ENCODE measurements around the gene NUP214. TPM values are rescaled to one million over a fixed set of nuclear protein-coding genes. Genes with fewer than 3 reads are reported as not detected.

Gene NUP214
- polyA plus RNA-seq, 1 experiment: 6.3 TPM

GRCh38 chr9:131121346-131121745, 4.0 kb upstream of the NUP214 start:
- POLR2A ChIA-PET: no interaction called here
- Histone ChIP-seq H3K27me3 (ENCODE audit: control insufficient read depth, insufficient read depth, low read length) (no peaks in the 10 kb centered on the region; the same call in 1 of the 2 replicates), H3K36me3 (ENCODE audit: control insufficient read depth, insufficient read depth, low read length) (no peaks in the 10 kb centered on the region), H3K4me3 (ENCODE audit: low read depth, low read length) (no peak overlapping the region)
- no peak for DNase-seq (ENCODE audit: low read depth)
- CTCF ChIA-PET: no interaction called here
- TF ChIP-seq CTCF (IDR thresholded peaks at IDR 0.05; ENCODE audit: insufficient read depth, low read depth, low read length): no peak

- Histone ChIP-seq H3K27me3 (ENCODE audit: control insufficient read depth, insufficient read depth, low read length) (no peaks in the 10 kb centered on the region; the same call in 1 of the 2 replicates), H3K36me3 (ENCODE audit: control insufficient read depth, insufficient read depth, low read length) (no peaks in the 10 kb centered on the region), H3K4me3 (ENCODE audit: low read depth, low read length) (no peak overlapping the region)
- POLR2A ChIA-PET: no interaction called here
- no peak for TF ChIP-seq CTCF (IDR thresholded peaks at IDR 0.05; ENCODE audit: insufficient read depth, low read depth, low read length)
- no peak for DNase-seq (ENCODE audit: low read depth)
- CTCF ChIA-PET: interaction anchor here (1.0 to 1.4 kb wide), 2 partner anchors 12 to 76 kb away, joined by 3 read pairs; no protein-coding TSS in a partner anchor
Observed at GRCh38 chr9:131122158-131122557, 3.2 kb upstream of the NUP214 start.

GRCh38 chr9:131125038-131125287, 423 bp upstream of the NUP214 start:
- Histone ChIP-seq H3K36me3 (ENCODE audit: control insufficient read depth, insufficient read depth, low read length) (peaks cover 8% of the 10 kb centered on the region), H3K4me3 (ENCODE audit: low read depth, low read length) (peak overlapping the region; percentile 86), H3K27me3 (ENCODE audit: control insufficient read depth, insufficient read depth, low read length) (no peaks in the 10 kb centered on the region)
- no peak for TF ChIP-seq CTCF (IDR thresholded peaks at IDR 0.05; ENCODE audit: insufficient read depth, low read depth, low read length)
- POLR2A ChIA-PET: no interaction called here
- no peak for DNase-seq (ENCODE audit: low read depth)
- CTCF ChIA-PET: interaction anchor here (0.9 to 2.1 kb wide), 6 partner anchors 12 to 211 kb away, joined by 3 to 12 read pairs (median 4); no protein-coding TSS in a partner anchor

- peak overlapping the region; percentile 86 for H3K4me3 ChIP-seq (ENCODE audit: low read depth, low read length)
- POLR2A ChIA-PET: no interaction called here
- peaks cover 8% of the 10 kb centered on the region for H3K36me3 ChIP-seq (ENCODE audit: control insufficient read depth, insufficient read depth, low read length)
- TF ChIP-seq CTCF (IDR thresholded peaks at IDR 0.05; ENCODE audit: insufficient read depth, low read depth, low read length): no peak
- no peak for DNase-seq (ENCODE audit: low read depth)
- no peaks in the 10 kb centered on the region for H3K27me3 ChIP-seq (ENCODE audit: control insufficient read depth, insufficient read depth, low read length)
- CTCF ChIA-PET: interaction anchor here (1.0 to 2.1 kb wide), 2 partner anchors 52 to 68 kb away, joined by 4 to 12 read pairs; no protein-coding TSS in a partner anchor
Observed at GRCh38 chr9:131126059-131126426, 657 bp downstream of the NUP214 start.

GRCh38 chr9:131129183-131129582, 3.8 kb downstream of the NUP214 start:
- TF ChIP-seq CTCF (IDR thresholded peaks at IDR 0.05; ENCODE audit: insufficient read depth, low read depth, low read length): no peak
- DNase-seq (ENCODE audit: low read depth): no peak
- Histone ChIP-seq H3K36me3 (ENCODE audit: control insufficient read depth, insufficient read depth, low read length) (peaks cover 13% of the 10 kb centered on the region), H3K27me3 (ENCODE audit: control insufficient read depth, insufficient read depth, low read length) (no peaks in the 10 kb centered on the region), H3K4me3 (ENCODE audit: low read depth, low read length) (no peak overlapping the region)
- POLR2A ChIA-PET: no interaction called here
- CTCF ChIA-PET: no interaction called here

Measured in BJ (cell line).